Naive thymus-derived CD8-positive, alpha-beta T cell (primary cell): Measurements from ENCODE around the gene CTRL. TPM values are rescaled to one million over a fixed set of nuclear protein-coding genes. Genes with fewer than 3 reads are reported as not detected.

Experiments
- ATAC-seq, 2 donors: fragments of 150-1000 bp; cut with Tn5 transposase in 1 of 2; sonication (Bioruptor Pico), chemical (Tn5 transposase) in 1 of 2; 1 replicate in 1 of 2; 2 replicates in 1 of 2; pipeline ENCODE4 v1.10.0; 2021; ENCODE audit warnings: mild to moderate bottlenecking in 2 of 2, moderate library complexity in 2 of 2
- POLR2A ChIA-PET: fragments of 350-600 bp; sonication (Branson Sonifier 250); formaldehyde crosslinking; loops from one replicate; lab custom pipeline; 2021; ENCODE audit warnings: antibody characterized with exemption; lab: Charles Lee
- DNase-seq, 10 donors: peaks; one replicate each; pipeline versions ENCODE4 v3.0.0 to v3.0.0-alpha.2; 2020 to 2022
- H3K27ac Mint-ChIP-seq, 10 donors: one replicate each; pipeline ENCODE4 v1.8.0; 2020 to 2022; ENCODE audit warnings: mild to moderate bottlenecking in 10 of 10, mixed read lengths in 10 of 10, moderate library complexity in 4 of 10, inconsistent platforms in 1 of 10
- H3K27me3 Mint-ChIP-seq, 5 donors: one replicate each; pipeline ENCODE4 v1.8.0; 2021 to 2022; ENCODE audit warnings: mixed read lengths in 5 of 5
- H3K36me3 Mint-ChIP-seq, 3 donors: one replicate each; pipeline ENCODE4 v1.8.0; 2020 to 2022; ENCODE audit warnings: mixed read lengths in 3 of 3, mild to moderate bottlenecking in 2 of 3, inconsistent platforms in 1 of 3
- H3K4me1 Mint-ChIP-seq, 4 donors: one replicate each; pipeline ENCODE4 v1.8.0; 2021 to 2022; ENCODE audit warnings: mixed read lengths in 4 of 4
- H3K4me3 Mint-ChIP-seq, 10 donors: one replicate each; pipeline ENCODE4 v1.8.0; 2020 to 2022; ENCODE audit warnings: mild to moderate bottlenecking in 10 of 10, mixed read lengths in 10 of 10, moderate library complexity in 6 of 10, inconsistent platforms in 1 of 10
- H3K9me3 Mint-ChIP-seq, 9 donors: one replicate each; pipeline ENCODE4 v1.8.0; 2020 to 2022; ENCODE audit warnings: mixed read lengths in 9 of 9, mild to moderate bottlenecking in 3 of 9, inconsistent platforms in 1 of 9, moderate library complexity in 1 of 9
- polyA plus RNA-seq, 3 donors: library from polyadenylated mRNA; unstranded; fragments of 300-500 nt; fragmentation: Illumina TruSeq; gene quantifications; one replicate each; pipeline ENCODE4 v1.2.3, GENCODE V29; 2021
- total RNA-seq, 8 experiments: library from RNA in 2 of 8; stranded (reverse) in 2 of 8; gene quantifications; one replicate each; pipeline ENCODE4 v1.2.3 and lab custom pipeline; 2021 to 2026

Gene CTRL
- total and polyA plus RNA-seq, 5 experiments from 2014 or later: 2.2 to 12.6 (median 2.8) TPM

DNA sequence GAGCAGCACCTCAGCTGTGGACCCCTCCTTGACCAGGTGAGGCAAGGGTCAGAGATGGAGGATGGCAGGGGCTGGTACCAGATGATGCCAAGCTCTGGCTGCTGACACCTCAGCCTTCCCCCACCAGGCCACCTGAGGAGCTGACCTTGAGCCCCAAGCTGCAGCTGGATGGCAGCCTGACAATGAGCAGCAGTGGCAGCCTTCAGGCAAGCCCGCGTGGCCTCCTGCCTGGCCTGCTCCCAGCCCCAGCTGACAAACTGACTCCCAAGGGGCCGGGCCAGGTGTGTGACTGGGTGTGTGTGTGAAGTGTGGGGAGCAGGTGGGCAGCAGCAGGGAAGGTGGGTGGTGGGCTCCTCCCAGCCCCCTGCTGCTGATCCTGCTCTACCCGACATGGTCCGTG, 51.7 kb downstream of the CTRL start:
- Mint-ChIP-seq H3K36me3 (peaks cover 0 to 71% (median 14%) of the 10 kb centered on the region in 3 donors), H3K27me3 (no peaks in the 10 kb centered on the region), H3K4me1 (peaks cover 13 to 20% (median 18%) of the 10 kb centered on the region in 4 donors), H3K27ac (no peak overlapping the region), H3K4me3 (no peak overlapping the region), H3K9me3 (no peaks in the 10 kb centered on the region)
- ATAC-seq (no peak), DNase-seq (no peak)
- POLR2A ChIA-PET: interaction anchor here (0.6 kb wide), 1 partner anchor 40 kb away, joined by 4 read pairs; no protein-coding TSS in a partner anchor

Other genes starting within 250 kb of the CTRL start
- 10 to 100 TPM; 12.7 to 13.0 TPM for gene GFOD2, start 212.5 kb downstream of the CTRL start, total RNA-seq
- gene GFOD2, start 212.5 kb downstream of the CTRL start, polyA plus RNA-seq: 10 to 100 TPM in 1 of 3 donors, 1 to 10 TPM in 2; 6.0 to 10.9 (median 6.5) TPM
- 10 to 100 TPM; 18.5 to 23.6 TPM for gene RANBP10, start 125.3 kb downstream of the CTRL start, total RNA-seq
- gene RANBP10, start 125.3 kb downstream of the CTRL start, polyA plus RNA-seq: 10 to 100 TPM in 1 of 3 donors, 1 to 10 TPM in 2; 5.8 to 13.8 (median 6.3) TPM
- 1 to 10 TPM; 1.0 to 1.2 TPM for gene TSNAXIP1, start 125.0 kb downstream of the CTRL start, total RNA-seq
- under 1 TPM in 1 of 3 donors, not detected in 2; 0.14 TPM for gene TSNAXIP1, start 125.0 kb downstream of the CTRL start, polyA plus RNA-seq
- 10 to 100 TPM; 63.8 to 63.9 TPM for gene THAP11, start 89.5 kb downstream of the CTRL start, total RNA-seq
- gene THAP11, start 89.5 kb downstream of the CTRL start, polyA plus RNA-seq: 100 to 1,000 TPM; 132 to 158 (median 143) TPM
- 10 to 100 TPM; 37.0 to 40.6 TPM for gene NUTF2, start 84.9 kb downstream of the CTRL start, total RNA-seq
- gene NUTF2, start 84.9 kb downstream of the CTRL start, polyA plus RNA-seq: 100 to 1,000 TPM; 109 to 124 (median 114) TPM
- gene CENPT, start 84.2 kb downstream of the CTRL start, total RNA-seq: 100 to 1,000 TPM; 108 to 117 TPM
- 10 to 100 TPM; 11.8 to 17.8 (median 13.1) TPM for gene CENPT, start 84.2 kb downstream of the CTRL start, polyA plus RNA-seq
- 100 to 1,000 TPM; 123 to 136 TPM for gene EDC4, start 58.8 kb downstream of the CTRL start, total RNA-seq
- gene EDC4, start 58.8 kb downstream of the CTRL start, polyA plus RNA-seq: 10 to 100 TPM; 22.7 to 44.0 (median 40.8) TPM
- gene NRN1L, start 47.0 kb downstream of the CTRL start, total RNA-seq: 1 to 10 TPM; 2.6 to 5.3 TPM
- not detected for gene NRN1L, start 47.0 kb downstream of the CTRL start, polyA plus RNA-seq
- gene PSKH1, start 38.6 kb downstream of the CTRL start, total RNA-seq: 10 to 100 TPM; 26.6 to 28.6 TPM
- 10 to 100 TPM; 20.8 to 34.5 (median 22.2) TPM for gene PSKH1, start 38.6 kb downstream of the CTRL start, polyA plus RNA-seq
- 100 to 1,000 TPM; 127 to 138 TPM for gene PSMB10, start 5.0 kb upstream of the CTRL start, total RNA-seq
- 100 to 1,000 TPM; 450 to 514 (median 493) TPM for gene PSMB10, start 5.0 kb upstream of the CTRL start, polyA plus RNA-seq
- gene LCAT, start 12.3 kb upstream of the CTRL start, total RNA-seq: 10 to 100 TPM; 14.1 to 14.7 TPM
- gene LCAT, start 12.3 kb upstream of the CTRL start, polyA plus RNA-seq: under 1 TPM; 0.52 to 0.84 (median 0.80) TPM
- gene SLC12A4, start 36.8 kb upstream of the CTRL start, total RNA-seq: 10 to 100 TPM; 35.8 to 36.4 TPM
- 1 to 10 TPM; 3.0 to 5.6 (median 5.2) TPM for gene SLC12A4, start 36.8 kb upstream of the CTRL start, polyA plus RNA-seq
- 1 to 10 TPM; 2.9 to 3.1 TPM for gene DPEP3, start 48.6 kb upstream of the CTRL start, total RNA-seq
- 1 to 10 TPM in 2 of 3 donors, under 1 TPM in 1; 0.50 to 1.5 (median 1.1) TPM for gene DPEP3, start 48.6 kb upstream of the CTRL start, polyA plus RNA-seq
- gene DPEP2, start 67.6 kb upstream of the CTRL start, total RNA-seq: 100 to 1,000 TPM; 151 to 157 TPM
- gene DPEP2, start 67.6 kb upstream of the CTRL start, polyA plus RNA-seq: 10 to 100 TPM; 29.0 to 47.9 (median 40.4) TPM
- gene DPEP2NB, start 84.0 kb upstream of the CTRL start, total RNA-seq: not detected
- gene DPEP2NB, start 84.0 kb upstream of the CTRL start, polyA plus RNA-seq: not detected
- gene DDX28, start 91.4 kb upstream of the CTRL start, total RNA-seq: 10 to 100 TPM; 25.0 to 26.2 TPM
- 10 to 100 TPM; 49.7 to 60.6 (median 53.9) TPM for gene DDX28, start 91.4 kb upstream of the CTRL start, polyA plus RNA-seq
- 10 to 100 TPM; 18.2 to 21.1 TPM for gene DUS2, start 91.4 kb upstream of the CTRL start, total RNA-seq
- gene DUS2, start 91.4 kb upstream of the CTRL start, polyA plus RNA-seq: 10 to 100 TPM in 2 of 3 donors, 1 to 10 TPM in 1; 6.4 to 13.1 (median 10.5) TPM
- 100 to 1,000 TPM; 156 to 162 TPM for gene NFATC3, start 153.5 kb upstream of the CTRL start, total RNA-seq
- gene NFATC3, start 153.5 kb upstream of the CTRL start, polyA plus RNA-seq: 100 to 1,000 TPM in 1 of 3 donors, 10 to 100 TPM in 2; 85.2 to 102 (median 86.6) TPM